GM04503 (cell line): ENCODE data around the gene MRPL39.

Source experiments
- DNase-seq: peaks from one replicate; pipeline ENCODE4 v3.0.0-alpha.2; 2012; ENCODE audit warnings: low read depth

MRPL39 gene

GRCh38 chr21:25568246-25568645, 39.0 kb downstream of the MRPL39 start:
- no peak for DNase-seq

DNA sequence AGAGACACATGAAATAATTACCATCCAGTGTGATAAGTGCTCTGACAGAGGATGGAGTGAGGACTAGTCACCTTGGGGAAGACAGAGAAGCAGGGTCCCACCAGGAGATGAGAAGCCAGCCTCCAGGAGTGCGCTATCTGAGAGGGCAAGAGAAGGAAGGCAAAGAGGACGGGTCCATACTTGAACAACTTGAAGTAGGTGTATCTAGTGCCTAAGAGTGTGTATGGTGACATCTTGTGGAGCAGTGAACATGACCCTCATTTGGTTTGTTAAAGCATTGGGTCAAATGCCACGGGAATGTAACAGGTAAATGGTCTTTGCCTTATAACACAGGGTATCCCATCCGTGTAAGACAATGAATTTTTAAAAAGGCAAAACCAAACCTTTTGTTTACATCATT, 39.8 kb downstream of the MRPL39 start:
- DNase-seq: no peak

DNA sequence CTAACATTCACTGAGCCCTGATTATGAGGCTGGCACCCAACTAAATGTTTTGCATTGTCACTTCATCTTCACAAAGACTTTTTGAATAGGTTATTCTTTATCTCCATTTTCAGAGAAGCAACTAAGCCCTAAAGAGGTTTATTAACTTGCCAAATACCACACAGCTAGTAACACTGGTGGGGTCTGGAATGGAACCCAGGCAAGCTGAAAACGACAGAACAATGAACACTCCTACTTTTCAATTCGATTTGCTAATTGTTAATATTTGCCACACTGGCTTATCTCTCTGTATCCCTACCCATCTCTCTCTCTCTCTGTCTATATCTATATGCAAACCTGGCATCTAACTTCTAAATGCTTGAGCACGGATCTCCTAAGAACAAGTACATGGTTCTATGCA, 40.6 kb downstream of the MRPL39 start:
- DNase-seq: no peak

GRCh38 chr21:25565272-25566211, 41.7 kb downstream of the MRPL39 start:
- DNase-seq: no peak

DNA sequence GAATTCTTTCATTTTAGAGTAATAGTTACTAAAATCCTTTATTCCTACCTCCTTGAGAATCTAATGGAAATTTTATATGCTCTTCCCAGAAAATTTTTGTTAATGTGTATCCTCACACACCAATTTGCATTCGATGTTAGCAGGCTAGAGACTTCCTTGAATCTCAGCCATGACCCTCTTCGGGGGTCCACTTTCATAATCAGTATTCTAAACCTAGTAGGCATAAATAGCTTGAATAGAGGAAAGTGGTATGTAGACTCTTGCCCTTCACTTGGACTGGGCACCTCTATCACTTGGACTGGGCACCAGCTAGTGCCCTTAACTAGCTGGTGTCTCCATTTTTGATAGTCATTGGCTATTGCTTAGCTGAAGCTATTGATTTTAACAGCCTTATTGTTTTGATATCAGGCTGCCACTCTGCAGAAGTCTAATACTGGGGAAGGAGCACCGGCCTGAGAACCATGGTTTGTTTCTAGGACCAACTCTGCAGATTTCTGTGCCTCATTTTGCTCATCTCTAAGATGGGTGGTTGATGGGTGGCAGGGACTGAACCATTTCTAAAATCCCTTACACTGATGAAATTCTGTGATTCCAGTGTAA, 42.8 kb downstream of the MRPL39 start:
- no peak for DNase-seq

GRCh38 chr21:25563361-25564116, 43.7 kb downstream of the MRPL39 start:
- no peak for DNase-seq

DNA sequence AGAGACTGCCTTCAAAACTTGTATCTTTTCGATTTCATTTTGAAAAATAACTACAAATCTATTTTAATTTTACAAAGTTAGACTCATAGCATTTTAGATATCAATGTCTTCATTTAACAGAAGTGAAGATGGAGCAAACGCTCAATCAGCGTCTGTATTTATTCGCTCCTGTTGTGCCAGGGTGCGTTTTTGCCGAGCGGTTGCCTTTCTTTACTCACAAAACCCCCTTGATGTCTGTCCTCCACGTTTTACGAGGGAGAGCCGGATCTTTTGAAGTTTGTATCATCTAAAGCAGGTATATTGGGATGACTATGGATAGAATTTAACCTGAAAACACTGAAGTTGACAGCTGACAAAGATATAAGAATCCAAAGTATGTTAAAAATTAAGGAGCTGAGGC, 44.6 kb downstream of the MRPL39 start:
- DNase-seq: no peak

DNA sequence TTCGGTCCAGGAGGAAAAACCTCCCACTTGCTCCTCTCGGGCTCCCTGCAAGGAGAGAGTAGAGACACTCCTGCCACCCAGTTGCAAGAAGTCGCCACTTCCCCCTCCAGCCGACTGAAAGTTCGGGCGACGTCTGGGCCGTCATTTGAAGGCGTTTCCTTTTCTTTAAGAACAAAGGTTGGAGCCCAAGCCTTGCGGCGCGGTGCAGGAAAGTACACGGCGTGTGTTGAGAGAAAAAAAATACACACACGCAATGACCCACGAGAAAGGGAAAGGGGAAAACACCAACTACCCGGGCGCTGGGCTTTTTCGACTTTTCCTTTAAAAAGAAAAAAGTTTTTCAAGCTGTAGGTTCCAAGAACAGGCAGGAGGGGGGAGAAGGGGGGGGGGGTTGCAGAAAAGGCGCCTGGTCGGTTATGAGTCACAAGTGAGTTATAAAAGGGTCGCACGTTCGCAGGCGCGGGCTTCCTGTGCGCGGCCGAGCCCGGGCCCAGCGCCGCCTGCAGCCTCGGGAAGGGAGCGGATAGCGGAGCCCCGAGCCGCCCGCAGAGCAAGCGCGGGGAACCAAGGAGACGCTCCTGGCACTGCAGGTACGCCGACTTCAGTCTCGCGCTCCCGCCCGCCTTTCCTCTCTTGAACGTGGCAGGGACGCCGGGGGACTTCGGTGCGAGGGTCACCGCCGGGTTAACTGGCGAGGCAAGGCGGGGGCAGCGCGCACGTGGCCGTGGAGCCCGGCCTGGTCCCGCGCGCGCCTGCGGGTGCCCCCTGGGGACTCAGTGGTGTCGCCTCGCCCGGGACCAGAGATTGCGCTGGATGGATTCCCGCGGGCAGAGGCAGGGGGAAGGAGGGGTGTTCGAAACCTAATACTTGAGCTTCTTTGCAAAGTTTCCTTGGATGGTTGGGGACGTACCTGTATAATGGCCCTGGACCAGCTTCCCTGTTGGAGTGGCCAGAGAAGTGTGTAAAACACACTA, 45.3 kb downstream of the MRPL39 start:
- no peak for DNase-seq

GRCh38 chr21:25560891-25561290, 46.4 kb downstream of the MRPL39 start:
- DNase-seq: no peak

DNA sequence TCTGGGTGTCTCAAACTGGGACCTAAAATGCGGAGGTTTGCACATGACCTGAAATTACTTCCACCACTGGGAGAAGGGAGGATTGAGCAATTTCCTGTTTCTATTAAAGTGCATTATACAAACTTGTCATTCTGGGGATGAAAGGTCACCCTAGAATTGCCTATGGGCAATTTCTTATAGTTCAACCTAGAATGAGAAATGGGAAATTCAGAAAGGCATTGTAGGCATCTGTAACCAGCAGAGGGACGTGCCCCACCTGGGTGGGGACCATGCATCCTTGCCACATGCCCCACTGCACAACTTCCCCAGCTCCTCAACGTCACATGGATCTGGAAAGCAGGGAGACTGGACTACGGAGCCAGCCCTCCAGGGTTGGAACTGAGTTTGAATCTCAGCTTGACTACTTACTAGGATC, 47.0 kb downstream of the MRPL39 start:
- no peak for DNase-seq

DNA sequence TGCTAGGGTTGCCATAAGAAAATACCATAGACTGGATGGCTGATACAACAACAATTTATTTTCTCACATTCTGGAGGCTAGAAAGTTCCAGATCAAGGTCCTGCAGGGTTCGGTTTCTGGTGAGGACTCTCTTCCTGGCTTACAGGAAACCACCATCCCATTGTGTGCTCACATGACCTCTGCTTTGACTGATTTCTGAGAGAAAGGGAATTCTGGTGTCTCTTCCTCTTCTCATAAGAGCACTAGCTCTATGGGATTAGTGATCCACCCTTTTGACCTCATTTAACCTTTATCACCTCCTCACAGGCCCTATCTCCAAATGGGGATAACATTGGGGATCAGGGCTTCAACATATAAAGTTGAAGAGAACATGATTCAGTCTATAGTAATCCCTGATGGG, 47.5 kb downstream of the MRPL39 start:
- no peak for DNase-seq

DNA sequence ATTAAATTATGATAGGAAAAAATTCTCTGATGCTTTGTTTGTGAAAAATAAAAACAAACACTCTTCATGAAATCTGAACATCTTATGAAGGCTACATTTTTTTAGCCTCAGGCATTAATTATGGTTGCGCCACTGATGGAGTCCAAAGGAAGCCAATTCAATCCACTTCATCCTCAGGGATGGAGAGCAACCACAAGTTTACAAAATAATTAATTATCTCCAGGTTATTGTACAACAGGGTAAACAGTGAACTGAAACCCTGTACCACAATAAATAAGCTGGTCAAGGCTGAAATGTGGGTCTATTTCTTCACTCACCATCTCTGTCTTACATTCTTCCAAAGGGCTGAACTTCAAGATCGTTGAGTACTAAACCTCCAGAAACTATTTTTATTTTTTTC, 49.2 kb downstream of the MRPL39 start:
- DNase-seq: no peak

- DNase-seq: no peak
These were observed 50.1 kb downstream of the MRPL39 start for GRCh38 chr21:25557180-25557579.

DNA sequence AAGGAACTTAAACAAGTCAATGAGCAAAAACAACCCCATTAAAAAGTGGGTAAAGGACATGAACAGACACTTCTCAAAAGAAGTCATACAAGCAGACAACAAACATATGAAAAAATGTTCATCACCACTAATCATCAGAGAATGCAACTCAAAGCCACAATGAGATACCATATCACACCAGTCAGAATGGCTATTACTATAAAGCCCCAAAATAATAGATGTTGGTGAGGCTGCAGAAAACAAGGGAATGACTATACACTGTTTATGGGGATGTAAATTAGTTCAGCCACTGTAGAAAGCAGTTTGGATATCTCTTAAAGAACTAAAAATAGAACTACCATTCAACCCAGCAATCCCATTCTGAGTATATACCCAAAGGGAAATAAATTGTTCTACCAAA, 51.2 kb downstream of the MRPL39 start:
- DNase-seq: no peak

GRCh38 chr21:25555492-25555891, 51.8 kb downstream of the MRPL39 start:
- DNase-seq: no peak

DNA sequence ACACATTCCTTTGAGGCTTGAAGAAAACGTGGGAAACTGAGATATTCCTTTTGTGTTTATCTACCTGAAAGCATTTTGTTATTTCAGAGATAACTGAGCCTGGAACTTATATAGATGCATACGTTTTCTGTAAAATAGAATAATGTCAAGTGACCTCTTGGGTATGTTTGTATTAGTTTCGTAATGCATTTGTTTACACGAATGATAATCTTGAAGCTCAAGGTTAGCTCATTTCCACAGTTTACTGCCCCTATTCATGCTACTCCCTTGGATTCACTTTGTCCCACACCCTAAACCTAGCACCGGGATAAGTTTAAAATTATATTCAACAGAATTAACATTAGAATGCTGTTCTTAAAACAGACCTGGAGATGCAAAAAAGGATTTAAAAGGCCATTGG, 54.4 kb downstream of the MRPL39 start:
- DNase-seq: no peak

DNA sequence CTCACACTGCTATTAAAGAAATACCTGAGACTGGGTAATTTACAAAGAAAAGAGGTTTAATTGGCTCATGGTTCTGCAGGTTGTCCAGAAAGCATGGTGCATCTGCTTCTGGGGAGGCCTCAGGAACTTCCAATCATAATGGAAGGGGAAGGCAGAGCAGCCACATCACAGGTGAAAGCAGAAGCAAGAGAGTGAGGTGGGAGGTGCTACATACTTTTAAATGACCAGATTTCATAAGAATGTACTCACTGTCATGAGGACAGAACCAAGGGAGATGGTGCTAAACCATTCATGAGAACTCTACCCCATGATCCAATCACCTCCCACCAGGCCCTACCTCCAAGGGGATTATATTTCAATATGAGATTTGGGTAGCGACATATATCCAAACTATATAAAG, 55.7 kb downstream of the MRPL39 start:
- DNase-seq: no peak

DNA sequence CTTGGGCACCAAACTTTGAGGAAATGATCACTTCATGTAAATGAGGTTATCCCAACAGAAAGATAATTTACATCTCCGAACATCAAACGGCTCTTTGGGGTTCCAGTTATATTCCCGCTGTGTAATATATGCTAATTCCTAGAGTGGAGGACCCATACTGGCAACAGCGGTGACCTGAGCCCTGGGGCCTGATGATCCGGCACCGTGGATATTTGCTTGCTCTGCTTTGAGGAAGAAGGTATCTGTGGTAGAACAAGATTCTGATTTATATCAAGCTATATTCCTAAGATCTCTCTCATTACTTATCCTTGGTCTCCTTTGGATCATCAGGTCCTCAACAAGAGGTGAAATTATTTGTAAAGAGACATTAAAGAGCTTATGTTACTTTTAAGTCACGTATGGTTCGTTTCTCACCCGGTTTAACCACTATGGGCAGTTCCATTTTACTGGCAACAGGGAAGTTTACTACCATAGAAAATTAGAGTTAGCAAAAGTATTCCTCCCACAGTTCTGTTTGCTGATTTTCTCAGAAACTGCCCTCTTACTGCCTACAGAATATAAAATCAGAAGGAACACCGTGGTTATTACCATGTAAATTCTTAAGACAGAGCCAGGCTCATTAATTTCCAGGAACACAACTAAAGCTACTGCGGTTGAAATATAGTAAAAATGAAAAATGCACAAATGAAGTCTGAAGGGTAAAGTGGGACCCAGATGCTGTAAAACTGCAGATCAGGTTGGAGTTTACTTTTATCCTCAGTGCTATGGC, 56.7 kb downstream of the MRPL39 start:
- no peak for DNase-seq

DNA sequence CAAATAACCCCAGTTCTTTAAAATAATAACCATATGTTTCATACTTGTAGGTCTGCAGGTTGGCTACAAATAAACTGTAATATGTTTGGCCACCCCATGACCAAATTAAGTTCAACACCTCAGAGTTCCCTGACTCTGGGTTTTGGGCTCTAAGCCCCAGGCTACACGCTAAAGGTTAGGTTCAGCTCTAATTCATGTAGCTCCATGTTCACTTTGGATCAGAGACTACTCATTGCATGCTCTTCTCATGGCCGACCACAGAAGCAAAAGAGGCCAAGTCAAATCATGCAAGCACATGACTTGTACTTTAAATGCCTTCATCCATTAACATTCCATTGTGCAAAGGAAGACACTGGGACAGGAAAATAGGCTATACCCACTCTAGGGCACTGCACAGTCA, 66.2 kb downstream of the MRPL39 start:
- DNase-seq: no peak

- DNase-seq: no peak
These were observed 67.7 kb downstream of the MRPL39 start for GRCh38 chr21:25539606-25540005.

DNA sequence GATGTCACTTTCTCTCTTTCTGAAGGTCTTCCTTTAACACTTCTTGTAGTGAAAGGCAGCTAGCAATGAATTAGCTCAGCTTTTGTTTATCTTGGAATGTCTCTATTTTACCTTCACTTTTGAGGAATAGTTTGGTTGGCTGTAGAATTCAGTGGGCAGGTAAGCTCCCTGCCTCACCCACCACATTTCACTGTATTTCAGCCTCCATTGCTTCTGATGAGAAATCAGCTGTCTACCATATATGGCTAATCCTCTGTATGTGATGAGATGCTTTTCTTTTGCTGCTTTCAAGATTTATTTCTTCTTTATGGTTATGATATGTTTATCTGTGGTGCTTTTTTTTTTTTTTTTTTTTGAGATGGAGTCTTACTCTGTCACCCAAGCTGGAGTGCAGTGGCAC, 70.1 kb downstream of the MRPL39 start:
- no peak for DNase-seq
